Measurements from ENCODE around the gene RET. TPM values are rescaled to one million over a fixed set of nuclear protein-coding genes. Genes with fewer than 3 reads are reported as not detected.
A peak's percentile ranks its signal among the peaks of the same experiment; 100 is the strongest.

RET gene
- total RNA-seq, result under 1 TPM in 1 of 3 donors, not detected in 2; 0.16 TPM
- 0.23 TPM for total RNA-seq (2013)

DNA sequence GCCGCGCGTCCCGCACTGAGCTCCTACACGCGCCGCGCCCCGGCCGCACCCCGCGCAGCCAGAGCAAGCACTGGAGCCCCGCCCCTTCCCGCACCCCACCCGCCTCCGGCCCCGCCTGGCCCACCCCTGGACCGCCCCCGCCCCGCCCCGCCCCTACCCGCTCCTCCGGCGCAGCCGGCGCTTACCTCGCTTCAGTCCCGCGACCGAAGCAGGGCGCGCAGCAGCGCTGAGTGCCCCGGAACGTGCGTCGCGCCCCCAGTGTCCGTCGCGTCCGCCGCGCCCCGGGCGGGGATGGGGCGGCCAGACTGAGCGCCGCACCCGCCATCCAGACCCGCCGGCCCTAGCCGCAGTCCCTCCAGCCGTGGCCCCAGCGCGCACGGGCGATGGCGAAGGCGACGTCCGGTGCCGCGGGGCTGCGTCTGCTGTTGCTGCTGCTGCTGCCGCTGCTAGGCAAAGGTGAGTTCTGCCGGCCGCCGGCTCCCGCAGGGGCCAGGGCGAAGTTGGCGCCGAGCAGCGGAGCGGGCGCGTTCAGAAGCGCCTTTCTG lies at the start of gene RET:
TSS of gene RET (plus strand) at position 194 of the 545 bp plus-strand sequence. CDS start at position 384, 190 bp downstream.
- peak within 1 kb of the TSS; percentile 75 for H3K4me3 Mint-ChIP-seq
- H3K4me1 Mint-ChIP-seq, result peaks cover 0 to 11% of the 10 kb centered on the region in 2 donors
- H3K36me3 ChIP-seq (ENCODE audit: control insufficient read depth, insufficient read depth, low read length), result no peaks in the 10 kb centered on the region
- no peaks in the 10 kb centered on the region for H3K36me3 Mint-ChIP-seq
- no peak within 1 kb of the TSS for H3K4me3 ChIP-seq (ENCODE audit: low read length)
- DNase-seq (peak in 1 of 2 donors; percentile 8), ATAC-seq (peak in 1 of 3 donors; percentile 61)
- no peak within 1 kb of the TSS for H3K27ac ChIP-seq (ENCODE audit: low read length)
- H3K4me1 ChIP-seq (ENCODE audit: control insufficient read depth, insufficient read depth, low read length), result peaks cover 9% of the 10 kb centered on the region
- no peaks in the 10 kb centered on the region for H3K9me3 ChIP-seq (ENCODE audit: control insufficient read depth, insufficient read depth, low read length)
- TF ChIP-seq CTCF (IDR thresholded peaks at IDR 0.05), result no peak
- intact Hi-C loops (cut with micrococcal nuclease), result no loop called here
- H3K27me3 Mint-ChIP-seq (ENCODE audit: low read depth in 2 of 2), result peaks cover 20 to 34% of the 10 kb centered on the region in 2 donors
- no peak within 1 kb of the TSS for H3K27ac Mint-ChIP-seq
- peaks cover 8% of the 10 kb centered on the region for H3K27me3 ChIP-seq (ENCODE audit: control insufficient read depth, insufficient read depth, low read length)
- 1% methylated on average over 78 of the region's 78 CpGs for WGBS (ENCODE audit: insufficient coverage)
- no peaks in the 10 kb centered on the region for H3K9me3 Mint-ChIP-seq

- Mint-ChIP-seq H3K4me1 (no peaks in the 10 kb centered on the region), H3K36me3 (peaks cover 6% of the 10 kb centered on the region), H3K4me3 (no peak overlapping the region), H3K27me3 (ENCODE audit: low read depth in 2 of 2) (peaks cover 0 to 11% of the 10 kb centered on the region in 2 donors), H3K9me3 (peaks cover 0 to under 1% of the 10 kb centered on the region in 2 donors), H3K27ac (no peak overlapping the region)
- Histone ChIP-seq H3K27ac (ENCODE audit: low read length) (no peak overlapping the region), H3K4me3 (ENCODE audit: low read length) (no peak overlapping the region), H3K27me3 (ENCODE audit: control insufficient read depth, insufficient read depth, low read length) (no peaks in the 10 kb centered on the region), H3K36me3 (ENCODE audit: control insufficient read depth, insufficient read depth, low read length) (no peaks in the 10 kb centered on the region), H3K4me1 (ENCODE audit: control insufficient read depth, insufficient read depth, low read length) (no peaks in the 10 kb centered on the region), H3K9me3 (ENCODE audit: control insufficient read depth, insufficient read depth, low read length) (peaks cover 6% of the 10 kb centered on the region)
- intact Hi-C loops (cut with micrococcal nuclease), result no loop called here
- ATAC-seq, result peak in 1 of 3 donors; percentile 12
- no peak for DNase-seq
- WGBS (ENCODE audit: insufficient coverage), result 92% methylated on average over 11 of the region's 11 CpGs
- no peak for TF ChIP-seq CTCF (IDR thresholded peaks at IDR 0.05)
Measured at GRCh38 chr10:43027331-43027955, 49.4 kb upstream of the RET start.

- 92% methylated on average over 6 of the region's 6 CpGs for WGBS (ENCODE audit: insufficient coverage)
Measured at GRCh38 chr10:43028143-43028542, 48.7 kb upstream of the RET start.

More at GRCh38 chr10:43028143-43028542, 48.7 kb upstream of the RET start:
- DNase-seq, result no peak
- intact Hi-C loops (cut with micrococcal nuclease), result no loop called here
- H3K27me3 Mint-ChIP-seq (ENCODE audit: low read depth in 2 of 2), result peaks cover 0 to 8% of the 10 kb centered on the region in 2 donors
- peak in 1 of 3 donors; percentile 21 for ATAC-seq
- no peak overlapping the region for H3K27ac ChIP-seq (ENCODE audit: low read length)
- no peak overlapping the region for H3K4me3 ChIP-seq (ENCODE audit: low read length)
- TF ChIP-seq CTCF (IDR thresholded peaks at IDR 0.05), result no peak
- H3K36me3 Mint-ChIP-seq, result peaks cover 13% of the 10 kb centered on the region
- H3K9me3 ChIP-seq (ENCODE audit: control insufficient read depth, insufficient read depth, low read length), result peaks cover 6% of the 10 kb centered on the region
- no peak overlapping the region for H3K27ac Mint-ChIP-seq
- H3K36me3 ChIP-seq (ENCODE audit: control insufficient read depth, insufficient read depth, low read length), result no peaks in the 10 kb centered on the region
- H3K9me3 Mint-ChIP-seq, result peaks cover 3 to 6% of the 10 kb centered on the region in 2 donors
- H3K4me1 Mint-ChIP-seq, result no peaks in the 10 kb centered on the region
- no peaks in the 10 kb centered on the region for H3K27me3 ChIP-seq (ENCODE audit: control insufficient read depth, insufficient read depth, low read length)
- H3K4me3 Mint-ChIP-seq, result no peak overlapping the region
- no peaks in the 10 kb centered on the region for H3K4me1 ChIP-seq (ENCODE audit: control insufficient read depth, insufficient read depth, low read length)
